HG03064 (cell line): ENCODE results near the gene GCC1.
"Not testable (repeated sequence)": the region's sequence is repeated elsewhere in the genome, so short reads cannot be mapped to it uniquely, and the experiment has no call there.

Experiments
- ATAC-seq: cut with Tn5 transposase; IDR thresholded peaks from one replicate; pipeline ENCODE4 v1.9.1; 2021; ENCODE audit warnings: low read depth; ENCODE audit not compliant: unreplicated experiment

The GCC1 gene

DNA sequence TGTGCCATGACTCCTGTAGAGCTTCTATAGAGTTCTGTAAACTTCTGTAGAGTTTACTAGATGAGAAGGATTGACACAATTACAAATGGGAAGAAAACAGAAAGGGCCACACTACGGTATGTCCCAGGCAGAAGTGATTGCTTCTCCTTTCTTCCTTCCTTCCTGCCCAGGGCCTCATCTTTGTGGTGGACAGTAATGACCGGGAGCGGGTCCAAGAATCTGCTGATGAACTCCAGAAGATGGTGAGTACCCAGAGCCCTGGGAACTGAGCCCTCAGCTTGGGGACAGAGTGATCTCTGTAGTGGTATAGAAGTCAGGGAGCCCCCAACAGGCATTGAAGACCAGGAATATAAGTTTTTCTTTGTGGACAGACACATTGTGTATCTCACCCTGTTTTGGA lies 4.5 kb upstream of the GCC1 start:
- ATAC-seq = no peak

DNA sequence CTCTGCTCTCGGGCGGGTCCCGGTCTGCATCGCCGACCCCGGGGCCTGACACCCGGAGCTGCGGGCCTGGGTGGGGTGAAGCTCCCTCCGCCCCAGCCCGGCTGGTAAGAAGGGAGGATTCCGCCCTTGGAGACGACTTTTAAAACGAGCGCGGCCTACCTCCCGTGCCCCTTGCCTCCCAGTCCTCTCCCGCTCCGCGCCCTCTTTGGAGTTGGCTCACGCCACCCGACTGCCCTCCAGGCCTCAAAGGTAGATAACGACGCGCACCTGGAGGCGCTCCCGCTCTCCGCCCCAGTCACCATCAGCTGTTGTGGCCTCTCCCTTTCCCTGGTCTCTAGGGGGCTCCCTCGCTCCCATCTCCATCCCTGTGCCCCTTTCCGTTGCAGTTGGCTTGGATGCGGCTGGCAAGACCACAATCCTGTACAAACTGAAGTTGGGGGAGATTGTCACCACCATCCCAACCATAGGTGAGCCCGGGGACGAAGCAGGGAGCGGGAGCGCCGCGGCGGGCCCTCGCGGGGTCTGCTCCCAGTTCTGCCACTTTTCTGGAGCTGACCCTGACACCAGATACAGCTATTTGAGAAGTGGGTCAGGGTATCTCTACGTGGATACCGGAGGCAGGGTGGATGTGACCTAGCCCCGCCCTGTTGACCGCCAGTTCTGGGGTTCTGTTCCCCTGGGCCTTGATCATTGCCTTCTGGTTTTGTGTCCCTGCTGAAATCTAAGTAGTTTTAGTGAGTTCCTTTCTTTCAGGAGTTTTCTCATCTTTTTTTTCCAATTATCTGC lies 3.5 kb upstream of the GCC1 start:
- ATAC-seq = peak; percentile 23

DNA sequence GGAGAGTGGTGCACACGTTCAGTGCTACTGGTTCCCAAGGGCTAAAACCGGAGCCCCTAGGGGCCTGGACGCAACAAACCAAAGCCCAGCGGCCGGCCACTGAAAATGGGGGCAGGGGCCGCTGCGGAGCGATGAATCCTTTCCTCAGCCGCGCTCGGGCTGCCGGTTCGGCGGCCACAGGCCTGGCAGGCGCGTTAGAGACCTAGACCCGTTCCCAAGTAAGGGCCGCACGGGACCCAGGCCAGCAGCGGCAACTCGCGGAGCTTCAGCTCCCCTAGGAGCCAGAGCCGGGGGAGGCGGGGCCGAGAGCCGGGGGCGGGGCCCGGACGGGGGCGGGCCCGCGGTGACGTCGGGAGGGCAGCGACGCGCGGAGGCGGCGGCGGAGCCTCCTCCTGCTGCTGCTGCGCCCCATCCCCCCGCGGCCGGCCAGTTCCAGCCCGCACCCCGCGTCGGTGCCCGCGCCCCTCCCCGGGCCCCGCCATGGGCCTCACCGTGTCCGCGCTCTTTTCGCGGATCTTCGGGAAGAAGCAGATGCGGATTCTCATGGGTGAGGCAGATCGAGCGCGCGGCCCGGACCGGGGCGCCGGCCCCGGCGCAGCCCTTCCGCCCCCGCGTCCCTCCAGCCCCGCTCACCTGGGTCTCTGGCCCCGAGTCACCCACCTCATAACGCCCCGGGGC lies 2.8 kb upstream of the GCC1 start, which contains the start of gene ARF5:
Gene ARF5 (plus strand): TSS at position 393 of the 678 bp plus-strand sequence. CDS start 88 bp downstream, at position 481.
- peak; percentile 78 for ATAC-seq

DNA sequence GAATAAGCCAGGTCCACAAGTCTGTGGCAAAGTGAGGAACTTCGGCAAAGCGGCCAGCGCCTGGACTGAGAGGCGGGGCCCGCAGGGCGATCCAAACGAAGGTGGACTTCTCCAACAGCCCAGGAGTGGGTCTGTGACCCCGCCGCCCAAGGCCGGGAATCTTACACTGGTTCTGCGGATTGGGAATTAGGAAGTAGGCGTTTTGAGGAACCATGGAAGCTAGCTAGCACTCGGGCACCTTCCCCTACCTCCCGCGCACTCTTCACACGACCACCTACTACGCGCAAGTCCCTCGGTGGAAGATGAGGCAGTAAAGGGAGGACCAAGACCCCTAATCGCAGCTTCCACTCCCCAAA lies 2.2 kb upstream of the GCC1 start:
- no peak for ATAC-seq

DNA sequence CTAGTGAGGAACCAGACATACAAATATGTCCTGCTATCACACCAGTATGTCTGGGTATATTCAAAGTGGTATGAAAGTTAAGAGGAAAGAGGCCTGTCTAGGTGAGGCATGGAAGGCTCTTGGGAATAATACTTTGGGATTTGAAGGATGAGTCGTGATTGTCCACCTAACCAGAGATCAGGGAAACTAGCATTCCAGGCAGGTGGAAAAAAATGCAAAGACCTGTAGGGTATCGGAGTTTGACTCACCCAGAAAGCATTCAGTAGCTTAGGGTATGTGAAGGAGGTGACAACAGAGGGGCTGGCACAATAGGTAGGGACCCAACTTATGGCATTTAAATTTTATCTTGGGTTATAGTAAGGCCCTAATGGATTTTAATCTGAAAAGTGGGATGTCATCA lies 950 bp upstream of the GCC1 start:
- ATAC-seq = no peak

DNA sequence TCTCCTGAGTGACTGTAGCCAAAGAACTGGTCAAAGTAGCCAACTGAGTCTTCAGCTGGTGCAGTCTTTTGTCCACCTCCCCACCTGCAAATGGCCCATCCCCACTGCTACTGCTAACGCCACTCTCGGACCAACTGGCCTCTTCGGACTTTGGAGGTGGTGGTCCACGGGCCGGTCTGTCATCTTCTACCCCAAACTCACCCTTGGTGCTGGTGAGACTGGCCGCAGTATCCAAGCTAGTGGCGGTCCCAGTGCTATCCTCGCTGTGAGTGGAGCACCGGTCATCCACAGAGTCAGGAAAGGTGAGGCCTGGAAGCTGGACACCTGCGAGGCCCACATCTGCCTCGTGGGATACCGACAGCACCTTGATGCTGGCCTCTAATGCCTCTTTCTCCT lies 750 bp downstream of the GCC1 start:
- no peak for ATAC-seq

DNA sequence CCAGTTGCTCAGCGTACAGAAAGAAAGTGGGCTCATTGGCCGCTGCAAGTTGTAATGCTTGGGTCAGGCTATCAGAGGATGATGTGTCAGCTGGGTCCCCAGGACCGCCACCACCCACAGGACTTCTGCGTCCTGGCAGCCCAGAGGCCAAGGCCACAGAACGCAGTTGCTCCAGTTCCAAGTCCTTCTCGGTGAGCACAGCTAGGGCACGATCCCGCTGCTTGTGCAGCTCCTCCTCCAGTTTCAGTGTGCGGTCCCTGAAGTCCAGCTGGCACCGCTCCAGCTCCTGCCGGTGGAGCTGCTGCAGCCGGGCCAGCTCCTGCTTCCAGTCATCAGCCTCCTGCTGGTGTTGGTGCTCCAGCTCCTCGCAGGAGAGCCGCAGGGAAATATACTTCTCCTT lies 3.0 kb downstream of the GCC1 start:
- no peak for ATAC-seq

DNA sequence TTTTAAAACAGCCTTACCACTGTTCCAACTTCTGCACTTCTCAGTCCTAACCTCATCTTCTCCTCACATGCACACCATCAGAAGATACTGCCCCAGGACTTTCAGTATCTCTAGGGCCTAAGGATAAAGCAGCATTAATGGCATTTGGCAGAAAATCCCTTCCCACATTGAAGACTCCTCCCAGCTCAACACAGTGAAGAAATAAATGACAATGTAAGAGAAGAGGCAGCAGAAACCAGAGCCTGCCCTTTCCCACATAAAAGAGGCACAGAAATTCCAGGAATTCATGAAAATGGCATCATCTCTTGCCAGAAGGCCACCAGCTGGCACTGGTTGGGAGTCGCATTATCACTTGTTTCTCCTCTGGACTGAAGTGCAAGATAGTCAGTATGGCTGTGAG lies 3.7 kb downstream of the GCC1 start:
- no peak for ATAC-seq

DNA sequence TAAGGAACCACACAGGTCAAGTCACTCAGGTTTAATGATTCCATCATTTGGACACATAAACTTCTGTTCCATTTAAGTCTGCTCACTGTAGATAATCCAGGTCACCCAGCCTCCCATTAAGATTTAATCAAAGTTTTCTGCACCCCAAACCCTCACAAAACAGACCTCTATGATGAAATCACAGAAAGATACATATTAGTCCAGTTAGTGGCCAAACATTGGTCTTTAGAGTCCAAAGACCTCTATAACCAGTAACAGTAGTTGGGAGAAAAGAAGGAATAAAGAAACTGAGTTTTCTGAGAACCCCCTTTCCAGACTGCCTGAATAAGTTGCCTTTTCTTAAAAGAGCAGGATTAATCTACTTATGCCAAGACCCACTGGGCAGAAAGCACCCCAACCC lies 4.8 kb downstream of the GCC1 start:
- ATAC-seq = no peak

DNA sequence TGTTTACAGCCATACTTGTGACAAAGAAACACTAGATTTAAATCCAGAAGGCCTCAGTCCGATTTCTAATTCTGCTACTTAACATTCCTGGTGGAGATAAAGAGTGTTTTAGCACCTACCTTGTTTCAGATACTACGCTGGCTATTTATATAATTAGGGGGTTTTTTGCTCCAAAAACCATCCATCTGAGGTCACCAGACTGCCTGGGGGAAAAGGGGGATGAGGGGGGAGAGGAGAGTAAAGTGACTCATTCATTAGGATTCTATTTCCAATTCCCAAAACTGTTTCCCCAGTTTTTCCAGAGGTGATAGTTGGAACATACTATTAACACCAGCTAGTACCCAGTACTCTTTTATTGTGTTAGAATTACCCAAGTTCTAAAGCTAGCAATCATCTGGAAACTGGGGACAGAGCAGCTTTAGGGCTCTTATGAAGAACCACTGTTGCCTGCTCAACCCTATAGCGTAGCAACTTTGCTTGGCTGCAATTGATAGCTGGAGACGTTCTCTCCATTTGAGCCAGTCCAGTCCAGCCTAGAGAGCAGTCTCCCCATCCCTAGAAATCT lies 6.6 kb downstream of the GCC1 start:
- ATAC-seq = no peak

DNA sequence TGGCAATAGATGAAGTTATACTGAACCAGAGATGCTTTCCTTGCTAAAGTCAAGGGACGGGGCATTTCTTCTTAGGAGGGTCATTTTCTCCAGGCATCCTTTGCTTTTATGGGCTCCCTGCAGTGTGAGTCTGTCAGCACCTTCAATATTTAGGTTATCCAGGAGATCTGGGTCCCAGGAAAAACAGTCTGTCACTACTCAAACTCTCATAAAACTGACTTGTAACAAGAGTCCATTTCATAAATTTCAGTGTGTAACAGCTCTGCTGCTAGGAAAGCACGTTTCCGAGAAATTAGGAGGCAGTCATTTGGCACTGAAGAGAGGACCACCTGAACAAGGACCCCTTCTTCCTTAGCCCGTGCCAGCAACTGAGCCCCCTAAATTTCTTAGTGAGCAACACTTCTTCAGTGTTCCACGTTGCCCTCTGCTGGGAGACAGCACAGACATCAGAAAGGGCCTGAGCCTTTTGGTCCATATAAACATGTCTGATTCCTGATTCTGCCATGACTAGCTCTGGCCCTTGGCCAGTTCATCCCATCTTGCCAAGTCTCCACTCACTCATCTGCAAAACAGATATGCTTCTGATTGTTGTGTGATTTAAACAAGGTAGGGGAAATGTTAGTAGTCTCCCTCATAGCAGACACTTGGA lies 7.2 kb downstream of the GCC1 start:
- no peak for ATAC-seq

DNA sequence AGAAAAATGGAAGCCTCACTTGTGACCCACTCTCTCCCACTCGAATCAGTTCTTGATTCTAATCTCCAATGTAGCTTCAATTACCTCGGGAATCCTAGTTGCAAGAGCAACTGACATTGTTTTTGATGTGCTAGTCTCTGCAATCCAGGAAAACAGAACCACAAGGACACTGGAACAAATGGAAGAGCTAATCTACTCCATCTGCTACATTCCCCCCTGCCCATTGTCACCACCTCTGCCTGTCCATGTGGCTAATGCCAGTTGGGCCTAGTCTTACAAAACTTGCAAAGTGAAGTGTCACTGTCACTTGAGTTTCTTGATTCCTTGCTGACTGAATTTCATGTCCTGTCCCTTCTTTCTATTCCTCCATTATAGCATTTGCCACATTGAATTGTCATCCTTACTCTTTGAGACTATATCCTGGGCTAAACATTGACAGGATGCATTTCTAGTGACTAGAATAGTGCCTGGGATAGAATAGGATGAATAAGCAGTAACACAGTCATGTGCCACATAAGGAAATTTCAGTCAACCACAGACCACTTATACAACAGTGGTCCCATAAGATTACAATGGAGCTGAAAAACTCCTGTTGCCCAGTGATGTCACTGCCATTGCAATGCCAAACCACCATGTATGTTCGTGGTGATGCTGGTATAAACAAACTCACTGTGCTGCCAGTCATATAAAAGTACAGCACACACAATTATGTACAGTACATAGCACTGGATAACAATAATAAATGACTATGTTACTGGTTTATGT lies 13.5 kb downstream of the GCC1 start:
- no peak for ATAC-seq

DNA sequence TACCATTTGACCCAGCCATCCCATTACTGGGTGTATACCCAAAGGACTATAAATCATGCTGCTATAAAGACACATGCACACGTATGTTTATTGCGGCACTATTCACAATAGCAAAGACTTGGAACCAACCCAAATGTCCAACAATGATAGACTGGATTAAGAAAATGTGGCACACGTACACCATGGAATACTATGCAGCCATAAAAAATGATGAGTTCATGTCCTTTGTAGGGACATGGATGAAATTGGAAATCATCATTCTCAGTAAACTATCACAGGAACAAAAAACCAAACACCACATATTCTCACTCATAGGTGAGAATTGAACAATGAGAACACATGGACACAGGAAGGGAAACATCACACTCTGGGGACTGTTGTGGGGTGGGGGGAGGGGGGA lies 17.4 kb downstream of the GCC1 start:
- not testable (repeated sequence) for ATAC-seq

DNA sequence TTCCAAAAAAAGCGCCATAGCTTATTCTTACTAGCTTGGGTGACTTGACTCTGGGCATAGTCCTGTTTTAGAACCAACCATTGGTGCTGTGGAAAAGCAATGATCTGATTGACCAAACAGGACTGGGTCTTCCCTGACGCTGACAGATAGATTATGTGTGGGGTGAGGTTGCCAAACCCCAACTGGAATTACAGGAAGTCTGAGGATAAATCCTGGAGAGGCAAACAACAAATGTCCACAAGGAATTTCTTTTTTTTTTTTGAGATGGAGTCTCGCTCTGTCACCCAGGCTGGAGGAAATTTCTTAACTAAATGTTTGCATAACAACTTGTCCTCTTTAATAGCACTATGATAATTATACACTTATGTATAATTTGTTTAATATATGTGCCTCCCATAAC lies 19.2 kb downstream of the GCC1 start:
- no peak for ATAC-seq

DNA sequence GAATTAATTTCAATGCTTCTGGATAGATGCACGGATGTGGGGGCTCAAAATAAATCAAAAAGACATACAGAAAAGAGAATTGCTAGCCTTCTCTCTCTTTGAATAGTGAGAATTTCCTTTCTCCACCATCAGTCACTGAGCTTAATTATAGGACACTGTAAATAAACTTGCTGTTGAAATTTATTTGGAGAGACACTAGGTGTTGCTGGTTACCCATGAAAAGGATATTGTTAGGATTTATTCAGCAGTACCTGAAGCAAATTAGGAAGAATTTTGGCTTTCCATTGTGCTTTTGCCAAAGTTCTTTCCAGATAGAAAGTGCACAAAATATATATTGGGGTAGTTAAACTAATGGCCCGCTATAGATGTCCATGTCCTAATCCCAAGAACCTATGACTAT lies 27.6 kb downstream of the GCC1 start:
- ATAC-seq = no peak

DNA sequence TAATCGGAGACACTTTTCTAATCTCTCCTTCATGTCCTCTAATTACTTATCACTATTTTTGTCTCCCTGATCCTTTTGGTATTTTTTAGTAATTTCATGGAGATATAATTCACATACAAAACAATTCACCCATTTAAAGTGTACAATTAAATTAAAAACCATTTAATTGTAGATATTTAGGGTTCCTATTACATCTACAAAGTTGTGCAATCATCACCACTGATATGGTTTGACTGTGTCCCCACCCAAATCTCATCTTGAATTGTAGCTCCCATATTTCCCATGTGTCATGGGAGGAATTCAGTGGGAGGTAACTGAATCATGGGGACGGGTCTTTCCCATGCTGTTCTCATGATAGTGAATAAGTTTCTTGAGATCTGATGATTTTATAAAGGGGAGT lies 29.0 kb downstream of the GCC1 start:
- ATAC-seq = no peak

DNA sequence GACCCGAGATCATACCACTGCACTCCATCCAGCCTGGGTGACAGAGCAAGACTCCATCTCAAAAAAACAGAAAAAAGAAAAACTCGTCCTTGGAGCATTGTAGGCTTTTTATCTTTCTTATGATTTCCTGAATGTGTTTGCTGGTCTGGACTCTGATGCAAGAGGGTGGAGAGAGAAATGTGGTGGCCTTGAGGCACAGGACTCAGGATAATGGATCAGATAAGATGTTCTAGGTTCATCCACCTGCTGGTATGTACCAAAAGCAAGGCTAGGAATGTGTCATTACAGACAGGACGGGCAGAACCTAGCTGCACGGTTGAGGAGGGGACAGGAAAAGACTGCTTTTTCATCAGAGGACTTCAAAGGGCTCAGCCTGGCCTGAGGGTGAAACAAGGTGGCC lies 33.5 kb downstream of the GCC1 start:
- no peak for ATAC-seq

DNA sequence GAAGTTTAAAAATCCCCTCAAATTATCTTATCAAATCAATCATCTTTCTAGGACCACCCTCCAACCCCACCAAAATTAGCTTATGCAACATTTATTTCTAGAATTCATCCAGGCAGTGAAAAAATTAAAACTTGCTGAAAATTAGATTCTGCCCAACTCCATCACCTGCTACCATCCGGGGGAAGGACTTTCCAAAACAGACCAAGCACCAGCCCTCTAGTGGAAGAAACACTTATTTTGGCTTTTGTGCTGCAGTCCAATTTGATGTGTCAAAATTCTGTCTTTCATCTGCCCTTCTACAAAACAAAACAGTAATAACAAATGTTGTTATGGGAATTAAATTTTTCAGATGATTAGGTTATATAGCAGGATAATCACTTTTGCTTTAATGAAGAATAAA lies 35.1 kb downstream of the GCC1 start:
- ATAC-seq = no peak

DNA sequence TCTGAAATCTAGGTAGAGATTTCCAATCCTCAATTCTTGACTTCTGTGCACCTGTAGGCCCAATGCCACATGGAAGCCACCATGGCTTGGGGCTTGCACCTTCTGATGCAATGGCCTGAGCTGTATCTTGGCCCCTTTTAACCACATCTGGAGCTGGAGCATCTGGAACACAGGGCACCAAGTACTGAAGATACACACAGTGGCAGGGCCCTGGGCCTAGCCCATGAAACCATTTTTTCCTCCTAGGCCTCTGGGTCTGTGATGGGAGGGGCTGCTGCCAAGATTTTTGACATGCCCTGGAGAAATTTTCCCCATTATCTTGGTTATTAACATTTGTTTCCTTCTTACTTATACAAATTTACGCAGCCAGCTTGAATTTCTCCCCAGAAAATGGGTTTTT lies 39.1 kb downstream of the GCC1 start:
- no peak for ATAC-seq

DNA sequence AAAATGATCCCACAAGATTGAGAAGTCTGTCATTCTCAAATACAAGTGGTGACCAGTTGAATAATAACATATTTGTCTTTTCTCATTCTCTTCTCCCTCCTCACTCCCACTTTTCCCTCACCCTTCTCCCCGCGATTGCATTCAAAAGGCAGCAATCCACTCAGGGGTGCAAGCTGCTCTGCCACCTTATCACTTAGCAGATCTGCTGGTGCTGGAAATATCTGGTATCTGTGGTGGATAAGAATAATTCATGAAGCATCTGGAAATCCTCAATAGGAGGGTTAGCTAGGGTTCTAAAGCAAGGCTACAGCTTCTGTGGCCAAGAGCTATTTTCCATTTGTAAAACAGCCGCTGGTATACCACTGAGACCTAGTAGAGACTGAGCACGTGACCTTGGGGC lies 43.8 kb downstream of the GCC1 start:
- no peak for ATAC-seq

DNA sequence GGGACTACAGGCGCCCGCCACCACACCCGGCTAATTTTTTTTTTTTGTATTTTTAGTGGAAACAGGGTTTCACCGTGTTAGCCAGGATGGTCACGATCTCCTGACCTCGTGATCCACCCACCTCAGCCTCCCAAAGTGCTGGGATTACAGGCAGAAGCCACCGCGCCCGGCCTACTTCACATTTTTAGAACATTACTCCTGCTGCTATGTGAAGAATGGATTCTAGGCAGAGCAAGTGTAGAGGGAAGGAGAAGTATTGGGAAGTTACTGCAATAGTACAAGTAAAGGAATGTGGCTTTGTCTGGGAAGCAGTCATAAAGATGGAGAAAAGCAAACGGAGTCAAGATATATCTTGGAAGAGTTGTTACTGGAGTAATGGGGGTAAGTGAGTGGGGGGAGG lies 44.9 kb downstream of the GCC1 start:
- ATAC-seq = not testable (repeated sequence)
